Activated CD8-positive, alpha-beta memory T cell treated with anti-CD3 and anti-CD28 coated beads, Interleukin-2, amount 50 U/mL, for 24 hours (primary cell): Measurements from ENCODE around the gene MEX3D.
"Not testable (repeated sequence)": the region's sequence is repeated elsewhere in the genome, so short reads cannot be mapped to it uniquely, and the experiment has no call there.

ENCODE experiments used
- DNase-seq: peaks from one replicate; pipeline ENCODE4 v3.0.0-alpha.2; 2020; ENCODE audit errors: extremely low read depth

MEX3D gene

GRCh38 chr19:1519802-1520201, 48.3 kb downstream of the MEX3D start:
- not testable (repeated sequence) for DNase-seq

GRCh38 chr19:1518471-1518870, 49.7 kb downstream of the MEX3D start:
- no peak for DNase-seq

DNA sequence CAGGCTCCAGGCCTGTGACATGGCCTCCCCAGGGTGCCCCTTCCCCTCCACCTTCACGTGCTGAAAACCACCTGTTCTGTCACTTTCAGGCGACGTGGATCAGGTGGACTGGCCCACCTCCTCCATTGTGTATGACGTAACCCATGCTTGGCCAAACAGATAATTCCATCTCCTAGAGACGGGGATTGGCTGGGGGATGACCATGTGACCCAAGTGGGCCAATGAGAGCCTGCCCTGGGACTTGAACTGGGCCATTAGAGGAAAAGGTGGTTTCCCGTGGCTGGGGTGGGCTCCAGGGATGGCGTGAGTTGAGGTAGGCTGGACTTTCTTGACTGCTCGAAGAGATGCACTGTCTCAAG, 51.8 kb downstream of the MEX3D start:
- DNase-seq: no peak

- no peak for DNase-seq
These were observed 53.0 kb downstream of the MEX3D start for GRCh38 chr19:1514986-1515721.

DNA sequence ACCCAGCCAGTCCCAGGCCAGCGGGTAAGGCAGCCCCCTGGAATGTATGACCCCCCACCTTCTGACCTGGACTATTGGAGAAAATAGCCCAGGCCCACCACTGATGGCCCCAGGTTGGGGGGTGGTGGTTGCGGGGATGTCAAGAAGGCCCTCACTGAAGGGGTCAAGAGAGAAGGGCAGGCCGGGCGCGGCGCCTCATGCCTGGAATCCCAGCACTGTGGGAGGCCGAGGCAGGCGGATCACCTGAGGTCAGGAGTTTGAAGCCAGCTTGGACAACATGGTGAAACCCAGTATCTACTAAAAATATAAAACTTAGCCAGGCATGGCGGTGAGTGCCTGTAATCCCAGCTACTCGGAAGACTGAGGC, 53.8 kb downstream of the MEX3D start:
- DNase-seq: no peak

GRCh38 chr19:1513499-1514294, 54.4 kb downstream of the MEX3D start:
- DNase-seq: peak; percentile 21

- DNase-seq: no peak
These were observed 55.2 kb downstream of the MEX3D start, which contains the start of gene ADAMTSL5 for GRCh38 chr19:1512671-1513498. Gene ADAMTSL5, minus strand, starts transcription at chr19:1513019. Its CDS starts 2,076 bp downstream, at chr19:1510943.

DNA sequence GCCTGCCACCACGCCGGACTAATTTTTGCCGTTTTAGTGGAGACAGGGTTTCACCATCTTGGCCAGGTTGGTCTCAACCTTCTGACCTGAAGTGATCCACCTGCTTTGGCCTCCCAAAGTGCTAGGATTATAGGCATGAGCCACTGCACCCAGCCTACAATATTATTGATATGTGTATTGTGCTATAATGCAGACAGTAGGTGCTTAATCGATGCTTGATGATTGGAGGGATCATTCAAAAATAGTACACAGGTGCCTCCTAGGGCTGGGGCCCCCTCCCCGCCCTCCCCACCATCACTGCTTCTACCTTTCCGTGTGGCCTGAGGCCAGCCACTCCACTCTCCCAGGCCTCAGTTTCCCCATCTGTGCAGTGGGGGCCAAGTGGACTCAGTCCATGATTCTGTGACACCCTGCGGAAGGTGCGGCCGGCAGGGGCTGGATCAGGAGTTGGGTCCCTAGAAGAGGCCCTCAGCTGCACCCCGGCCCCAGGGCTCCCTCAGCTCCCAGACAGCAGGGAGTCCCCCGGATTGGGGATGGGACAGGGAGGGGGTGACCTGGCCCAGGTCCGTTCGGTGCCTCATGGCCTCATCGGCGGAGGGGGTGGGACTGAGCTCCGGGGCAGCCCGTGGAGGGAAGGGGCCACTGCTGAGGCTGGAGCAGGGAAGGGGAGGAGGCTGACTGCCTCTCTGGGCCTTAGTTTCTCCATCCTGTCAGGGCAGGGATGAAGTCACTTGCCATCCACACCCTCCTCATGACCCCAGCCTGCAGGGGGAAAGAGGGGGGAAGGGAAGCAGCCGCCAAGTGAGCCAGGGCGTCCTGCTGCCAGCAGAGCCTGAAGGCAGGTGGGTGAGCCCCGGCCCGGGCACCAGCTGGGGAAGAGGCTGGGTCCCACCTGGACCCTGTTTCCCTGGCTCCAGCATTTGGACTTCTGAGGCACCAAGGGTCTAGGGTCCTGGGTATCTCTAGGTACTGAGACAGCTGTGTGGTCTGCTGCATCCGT, 56.5 kb downstream of the MEX3D start:
- DNase-seq: no peak

- DNase-seq: no peak
These were observed 57.3 kb downstream of the MEX3D start for GRCh38 chr19:1510807-1511206.

DNA sequence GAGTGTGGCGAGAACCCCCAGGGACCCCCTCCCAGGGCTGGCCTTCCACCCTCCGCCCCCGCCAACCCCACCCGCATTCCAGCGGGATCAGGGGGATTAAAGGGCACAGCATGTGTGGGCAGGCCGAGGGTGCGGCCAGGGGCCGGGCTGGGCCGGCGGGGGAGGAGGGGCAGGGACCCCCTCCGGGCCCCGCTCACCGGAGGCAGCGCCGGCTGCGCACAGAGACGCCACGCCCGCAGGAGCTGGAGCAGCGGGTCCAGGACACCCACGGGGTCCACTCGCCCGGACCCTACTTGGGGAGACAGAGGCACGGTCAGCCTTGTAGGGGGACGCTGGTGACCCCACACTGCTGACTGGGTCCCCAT, 57.7 kb downstream of the MEX3D start:
- DNase-seq: no peak

DNA sequence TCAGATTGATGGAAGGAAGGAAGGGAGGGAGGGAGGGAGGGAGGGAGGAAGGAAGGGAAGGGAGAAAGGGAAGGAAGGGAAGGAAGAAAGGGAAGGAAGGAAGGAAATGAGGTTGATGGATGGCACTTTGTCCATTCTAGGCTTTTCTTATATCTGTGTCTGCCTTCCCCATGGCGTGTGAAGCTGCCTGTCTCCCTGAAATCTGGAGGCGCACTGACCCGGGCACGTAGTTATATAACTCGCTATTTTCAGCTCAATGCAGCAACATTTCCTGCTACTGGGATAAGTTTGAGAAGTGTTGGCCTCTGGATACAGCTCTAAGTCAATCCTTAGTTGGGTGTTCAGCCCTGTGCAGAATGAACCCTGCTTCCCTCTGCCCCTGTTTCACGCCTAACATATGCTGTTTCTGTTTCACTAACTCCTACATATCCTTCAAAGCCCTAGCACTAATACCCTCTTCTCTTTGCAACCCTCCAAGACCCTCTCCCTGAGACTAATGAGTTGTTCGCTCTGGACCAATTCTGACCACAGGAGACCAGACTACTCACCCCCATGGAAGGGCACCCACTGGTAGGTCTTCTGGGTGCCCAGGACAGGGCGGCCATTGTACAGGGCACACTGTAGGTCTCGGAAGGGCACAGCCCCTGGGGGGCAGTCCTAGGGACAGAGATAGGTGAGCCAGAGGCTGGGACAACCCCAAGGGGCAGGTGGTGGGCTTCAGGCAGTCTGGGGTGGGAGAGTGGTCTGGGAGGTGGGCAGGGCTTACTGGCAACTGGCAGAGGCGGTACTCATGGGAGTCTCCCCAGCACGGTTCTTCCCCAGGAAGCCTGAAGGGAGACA, 58.3 kb downstream of the MEX3D start:
- no peak for DNase-seq

- no peak for DNase-seq
These were observed 59.6 kb downstream of the MEX3D start for GRCh38 chr19:1508507-1508856.

GRCh38 chr19:1507763-1508506, 60.2 kb downstream of the MEX3D start:
- peak; percentile 81 for DNase-seq

GRCh38 chr19:1507192-1507660, 60.9 kb downstream of the MEX3D start:
- DNase-seq: no peak

DNA sequence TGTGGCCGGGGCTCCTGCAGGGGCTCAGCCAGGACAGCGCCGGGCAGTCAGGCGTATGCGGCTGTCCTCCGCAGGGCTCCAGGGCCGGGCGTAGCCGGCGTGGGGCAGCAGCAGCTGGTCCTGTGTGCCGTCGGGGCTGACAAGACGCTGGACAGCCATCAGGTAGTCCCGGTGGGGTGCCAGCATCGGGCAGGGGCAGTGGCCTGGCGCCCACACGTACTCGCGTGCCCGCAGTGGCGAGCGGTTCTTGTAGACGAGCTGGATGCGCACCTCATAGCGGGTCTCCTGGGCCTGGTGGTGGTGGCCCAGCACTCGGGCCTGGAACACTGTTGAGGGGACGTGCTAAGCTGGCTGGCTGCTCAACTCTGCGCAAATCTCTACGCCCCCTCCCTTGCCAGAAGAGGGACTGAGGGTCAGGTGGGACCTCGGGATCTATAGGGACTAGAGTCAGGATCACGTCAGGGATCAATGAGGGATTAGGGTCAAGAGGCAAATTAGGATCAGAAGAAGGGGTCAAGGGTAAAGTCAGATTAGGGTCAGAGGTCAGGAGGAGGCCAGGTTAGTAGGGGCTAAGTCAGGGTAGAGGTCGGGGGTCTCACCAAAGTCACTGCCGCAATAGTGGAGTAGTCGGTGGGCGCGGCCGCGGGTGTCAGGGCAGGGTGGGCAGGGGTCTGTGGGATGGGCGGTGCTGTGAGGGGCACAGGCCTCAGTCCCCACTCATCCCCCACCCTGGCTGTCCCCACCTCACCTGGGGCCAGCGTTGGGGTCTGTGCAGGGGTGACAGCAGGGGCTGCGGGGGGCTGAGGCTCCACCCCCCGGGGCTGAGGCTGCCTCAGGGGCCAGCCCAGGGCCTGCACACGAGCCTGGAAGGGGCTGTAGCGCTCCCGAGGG, 61.9 kb downstream of the MEX3D start:
- DNase-seq: no peak

DNA sequence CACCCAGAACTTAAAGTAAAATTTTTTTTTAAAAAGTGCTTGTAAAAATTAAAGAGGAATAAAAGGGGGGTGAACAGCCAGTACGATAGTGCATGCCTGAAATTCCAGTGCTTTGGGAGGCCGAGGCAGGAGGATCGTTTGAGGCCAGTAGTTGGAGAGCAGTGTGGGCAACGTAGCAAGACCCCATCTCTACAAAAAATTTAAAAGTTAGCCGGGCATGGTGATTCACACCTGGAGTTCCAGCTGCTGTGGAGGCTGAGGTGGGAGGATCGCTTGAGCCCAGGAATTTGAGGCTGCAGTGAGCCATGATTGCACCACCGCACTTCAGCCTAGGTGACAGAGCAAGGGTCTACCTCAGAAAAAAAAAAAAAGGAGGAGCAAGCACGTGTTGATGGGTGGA, 63.1 kb downstream of the MEX3D start:
- DNase-seq: no peak
